Inferior parietal cortex (tissue), 1 donor: ENCODE data around the gene FGF13.

ENCODE experiments used
- DNase-seq: peaks from one replicate; pipeline ENCODE4 v3.0.0-alpha.2; 2016; ENCODE audit errors: extremely low spot score

Gene FGF13

DNA sequence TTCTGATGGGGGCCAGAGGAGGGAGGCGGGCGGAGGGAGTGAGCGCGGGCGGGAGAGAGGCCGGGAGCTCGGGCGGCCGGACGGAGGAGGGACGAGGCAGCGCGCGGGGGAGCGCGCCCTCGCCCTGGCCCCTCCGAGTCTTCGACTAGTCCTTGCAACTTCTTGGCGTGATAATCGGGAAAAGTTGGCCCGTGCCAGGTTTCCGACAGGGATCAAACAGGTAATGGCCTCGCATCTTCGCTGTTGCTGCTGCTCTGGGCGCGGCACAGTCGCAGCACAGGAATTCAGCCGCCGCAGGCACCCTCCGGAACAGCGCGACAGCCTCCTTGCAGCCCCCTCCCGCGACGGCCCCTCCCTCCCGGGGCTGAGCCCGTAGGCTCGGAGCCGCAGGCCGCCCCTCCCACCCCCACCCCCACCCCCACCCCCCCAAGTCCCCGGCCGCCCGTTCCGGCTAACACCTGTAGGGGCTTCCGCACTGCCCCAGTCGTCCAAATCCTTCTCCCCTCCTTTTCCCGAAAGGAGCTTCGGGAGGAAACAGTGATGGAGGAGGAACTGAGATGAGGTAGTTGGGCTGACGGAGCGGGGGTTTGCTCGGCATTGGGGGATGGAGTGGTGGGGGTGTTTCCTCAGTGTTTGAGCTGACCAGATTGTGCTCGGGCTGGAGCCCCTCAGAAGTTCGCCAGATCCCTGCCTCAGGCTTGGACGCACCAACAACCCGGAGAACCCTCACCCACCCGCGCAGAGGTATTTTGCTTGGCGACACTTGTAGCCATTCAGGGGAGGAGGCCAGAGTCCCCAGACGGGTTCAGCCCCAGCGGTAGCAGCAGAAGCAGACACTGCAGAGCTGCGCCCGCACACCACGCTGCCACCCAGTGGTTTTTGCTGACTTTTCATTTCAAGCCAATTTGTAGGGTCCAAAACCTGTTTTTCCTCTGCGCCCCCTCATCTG lies at the start of gene FGF13:
Gene FGF13 (minus strand): TSS at position 319 of the 949 bp plus-strand sequence. CDS start 714 bp downstream, outside the sequence.
- no peak for DNase-seq

DNA sequence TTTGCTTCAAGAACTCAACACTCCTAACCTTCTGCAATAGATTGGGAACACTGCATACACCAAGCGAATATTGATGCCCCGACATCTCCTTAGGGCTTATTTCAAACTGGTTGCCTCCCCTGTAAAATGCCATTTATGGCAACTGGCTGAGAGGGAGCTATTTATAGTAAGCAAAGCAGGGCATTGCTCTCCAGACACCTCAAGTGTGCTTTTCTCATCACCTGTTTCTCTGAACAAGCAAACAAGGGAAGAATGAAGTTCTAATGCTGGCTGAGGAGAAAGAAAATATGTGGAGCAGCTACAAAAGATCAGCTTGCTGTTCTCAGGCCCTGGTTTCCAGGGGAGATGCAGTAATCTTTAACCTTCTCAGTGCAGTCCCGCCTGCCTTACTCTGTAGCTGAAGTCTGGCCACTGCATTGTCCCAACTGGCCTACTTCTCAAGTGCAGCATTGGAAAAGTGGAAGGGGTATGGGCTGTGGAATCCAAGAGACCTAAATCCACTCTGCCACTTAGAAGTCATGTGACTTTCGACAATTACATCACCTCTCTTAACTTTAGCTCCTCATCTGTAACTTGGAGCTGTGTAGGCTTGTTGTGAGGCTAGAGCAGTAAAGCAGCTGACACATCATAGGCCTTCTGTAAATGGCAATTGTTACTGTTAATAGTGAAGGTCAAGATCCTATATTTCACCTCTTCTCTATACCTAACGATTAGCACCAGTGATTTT lies 47.9 kb upstream of the FGF13 start:
- no peak for DNase-seq

DNA sequence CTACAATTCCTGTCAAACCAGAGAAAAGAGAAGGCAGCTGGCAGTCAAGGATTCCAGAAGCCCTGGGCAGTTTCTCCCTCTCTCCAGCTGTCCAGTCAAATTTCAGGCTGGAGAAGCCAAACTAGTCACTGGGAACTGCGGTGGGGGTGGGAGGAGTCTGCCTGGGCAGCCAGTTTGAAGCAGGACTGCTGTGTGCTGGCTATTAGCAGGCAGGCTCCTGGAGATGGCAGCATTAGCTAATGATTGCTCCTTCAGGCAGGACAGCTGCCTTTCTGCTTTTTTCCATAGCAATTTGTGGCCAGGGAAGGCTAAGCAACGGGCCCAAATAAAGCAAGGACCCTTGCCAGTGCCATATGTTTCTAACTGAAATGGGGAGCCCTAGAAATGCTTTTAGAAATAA lies 44.7 kb upstream of the FGF13 start:
- DNase-seq: no peak

DNA sequence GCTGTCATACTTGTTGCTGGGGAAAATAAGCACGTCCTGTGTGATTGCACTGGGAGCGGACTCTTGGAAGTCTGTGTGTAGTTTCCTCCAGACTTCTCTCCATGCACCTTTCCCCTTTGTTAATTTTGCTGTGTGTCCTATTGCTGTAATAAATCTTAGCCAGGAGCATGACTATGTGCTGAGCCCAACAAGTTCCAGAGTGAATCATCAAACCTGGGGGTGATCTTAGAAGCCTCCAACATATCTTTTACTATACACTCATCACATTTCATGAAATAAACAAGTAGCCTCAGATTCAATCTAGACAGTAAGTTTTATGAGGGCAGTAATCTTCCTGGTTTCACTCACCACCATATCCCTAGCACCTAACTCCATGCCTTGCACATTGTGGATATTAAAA lies 43.3 kb upstream of the FGF13 start:
- no peak for DNase-seq

DNA sequence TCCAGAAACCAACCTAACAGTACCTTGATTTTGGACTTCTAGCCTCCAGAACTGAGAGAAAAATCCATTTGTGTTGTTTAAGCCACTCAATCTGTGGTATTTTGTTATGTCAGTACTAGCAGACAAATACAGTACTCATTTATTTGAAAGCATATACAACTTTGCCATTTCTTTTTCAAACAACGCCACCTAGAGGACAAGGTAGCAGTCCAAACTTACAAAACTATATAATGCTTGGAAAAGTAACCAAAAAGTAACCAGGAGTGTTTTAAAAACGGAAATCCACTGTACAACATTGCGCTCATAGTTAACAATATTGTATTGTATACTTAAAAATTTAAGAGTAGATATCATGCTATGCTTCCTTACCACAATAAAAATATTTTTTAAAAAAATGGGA lies 37.0 kb upstream of the FGF13 start:
- peak; percentile 9 for DNase-seq

DNA sequence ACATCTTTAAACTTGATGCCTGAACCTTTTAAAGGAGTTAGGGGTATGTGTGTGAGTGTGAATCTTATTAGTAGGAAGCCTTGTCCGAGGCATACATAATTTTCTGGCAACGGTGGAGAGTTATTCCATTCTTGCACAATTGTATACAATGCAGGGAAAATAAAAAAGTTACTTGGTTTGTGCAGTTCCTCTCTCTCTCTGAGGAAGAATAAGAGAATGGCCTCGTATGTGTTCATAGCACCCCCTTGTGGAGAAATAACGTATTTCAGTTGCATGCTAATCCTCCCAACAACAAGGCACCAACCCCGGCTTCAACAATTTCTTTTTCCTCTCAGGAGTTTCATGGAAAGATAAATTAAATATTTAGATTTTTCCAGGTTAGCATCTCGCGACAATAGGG lies 33.7 kb upstream of the FGF13 start:
- peak; percentile 71 for DNase-seq

DNA sequence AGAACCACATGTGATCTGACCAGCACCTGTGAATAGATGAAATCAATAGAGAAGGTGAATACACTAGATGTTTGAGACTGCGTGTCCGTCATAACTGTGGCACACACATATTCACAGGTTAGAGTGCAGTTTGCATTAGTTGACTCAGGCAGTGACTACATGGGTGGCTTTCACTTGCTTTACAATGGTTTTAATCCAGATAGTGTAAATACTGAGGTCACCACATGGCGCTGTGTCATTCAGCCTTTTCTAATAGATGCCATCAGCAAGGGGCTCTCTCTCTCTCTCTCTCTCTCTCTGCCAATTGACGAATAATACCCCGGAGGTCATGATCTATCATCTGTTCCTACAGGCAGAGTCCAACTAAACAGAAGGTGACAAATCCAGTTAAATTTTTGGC lies 30.7 kb upstream of the FGF13 start:
- no peak for DNase-seq

DNA sequence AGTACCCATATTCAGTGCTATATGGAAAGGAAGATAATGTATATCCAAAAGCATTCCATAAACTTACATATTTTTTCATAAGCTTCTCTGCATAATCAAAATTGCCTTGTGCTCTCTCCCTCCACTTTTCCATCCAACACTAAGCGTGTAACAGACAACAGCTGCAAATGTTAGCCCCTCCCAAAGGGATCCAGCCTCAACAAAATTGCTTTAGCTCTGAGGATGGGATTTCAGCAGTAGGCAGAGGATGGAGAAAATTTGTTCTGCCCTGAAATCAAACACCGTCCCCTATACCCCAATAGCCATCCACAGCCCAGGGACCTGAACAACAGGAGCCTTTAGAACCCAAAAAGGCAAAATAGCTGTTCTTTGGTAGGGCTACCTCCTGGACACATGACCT lies 28.8 kb upstream of the FGF13 start:
- no peak for DNase-seq

DNA sequence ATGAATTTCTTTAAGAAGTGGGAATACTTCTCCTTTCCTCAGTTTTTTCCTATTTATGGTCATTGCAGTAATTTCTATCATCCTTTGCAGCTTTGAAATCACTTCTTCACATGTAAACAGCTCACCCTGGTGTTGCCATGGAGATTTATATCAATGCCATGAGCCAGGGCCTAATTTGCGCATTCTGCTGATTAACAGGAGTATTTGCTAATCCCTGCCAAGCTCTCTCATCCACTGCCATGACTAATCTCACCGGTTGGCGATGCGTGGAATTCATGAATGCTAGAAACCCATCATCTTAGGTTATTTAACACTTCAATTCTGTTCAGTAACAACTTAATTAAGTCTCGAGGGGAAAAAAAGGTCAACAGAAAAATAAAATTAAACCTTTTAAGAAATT lies 11.8 kb upstream of the FGF13 start:
- no peak for DNase-seq

DNA sequence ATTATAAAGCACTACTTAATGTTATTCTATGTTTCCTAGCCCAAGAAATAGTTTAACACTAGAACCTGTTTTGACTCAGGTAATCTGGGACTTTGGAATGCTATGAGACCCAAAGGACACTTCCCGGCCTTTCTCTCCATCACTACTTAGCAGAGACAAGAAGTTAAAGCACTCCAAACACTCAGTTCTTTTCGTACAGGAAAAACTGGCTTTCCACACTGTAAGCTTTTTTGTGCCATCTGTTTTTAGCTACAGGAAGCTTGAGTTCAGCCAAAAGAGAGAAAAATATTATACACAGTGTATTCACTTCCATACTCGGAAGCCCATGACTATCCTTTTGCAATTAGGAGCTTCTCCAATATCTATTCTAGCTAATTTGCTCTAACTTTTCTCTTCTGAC lies 7.9 kb upstream of the FGF13 start:
- no peak for DNase-seq

DNA sequence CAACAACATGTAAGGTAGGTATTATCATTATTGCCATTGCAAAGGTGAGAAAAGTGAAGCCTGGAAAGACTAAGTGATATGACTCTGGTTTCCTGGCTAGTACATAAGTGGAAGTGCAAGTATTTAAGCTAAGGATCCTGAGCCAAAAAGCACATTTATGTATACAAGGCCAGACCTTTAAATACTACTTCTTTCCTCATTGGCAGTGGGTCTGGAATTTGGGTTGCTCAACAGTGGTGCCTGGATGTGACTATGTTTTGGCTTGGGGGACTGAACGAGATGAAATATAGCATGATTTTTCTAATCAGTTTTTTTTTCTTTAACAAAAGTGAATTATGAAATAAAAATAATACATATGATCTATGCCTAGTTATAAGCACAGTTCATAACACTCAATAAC lies 7.4 kb upstream of the FGF13 start:
- DNase-seq: no peak

DNA sequence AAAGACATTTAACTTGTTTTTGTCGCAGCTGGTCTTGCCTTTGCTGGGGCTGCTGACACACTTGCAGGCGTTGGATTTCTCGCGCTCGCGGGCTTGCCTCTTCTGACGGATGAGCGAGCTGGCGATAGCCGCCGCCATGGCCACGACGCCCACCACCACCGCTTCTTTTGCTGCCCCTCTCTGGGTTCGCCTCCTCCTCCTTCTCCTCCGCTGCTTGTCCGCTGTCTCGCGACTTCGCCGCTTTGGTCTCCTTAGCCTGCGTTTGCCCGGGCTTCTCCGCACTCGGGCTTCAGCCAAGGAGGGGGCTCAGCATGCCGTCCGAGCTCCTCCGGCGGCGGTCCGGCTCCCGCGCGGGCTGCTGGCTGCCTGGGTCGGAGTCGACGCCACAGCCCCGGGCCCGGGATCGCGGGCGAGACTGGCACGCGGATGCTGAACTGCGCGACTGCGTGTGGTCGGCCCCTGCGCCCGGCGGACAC lies 613 bp downstream of the FGF13 start:
- DNase-seq: no peak

DNA sequence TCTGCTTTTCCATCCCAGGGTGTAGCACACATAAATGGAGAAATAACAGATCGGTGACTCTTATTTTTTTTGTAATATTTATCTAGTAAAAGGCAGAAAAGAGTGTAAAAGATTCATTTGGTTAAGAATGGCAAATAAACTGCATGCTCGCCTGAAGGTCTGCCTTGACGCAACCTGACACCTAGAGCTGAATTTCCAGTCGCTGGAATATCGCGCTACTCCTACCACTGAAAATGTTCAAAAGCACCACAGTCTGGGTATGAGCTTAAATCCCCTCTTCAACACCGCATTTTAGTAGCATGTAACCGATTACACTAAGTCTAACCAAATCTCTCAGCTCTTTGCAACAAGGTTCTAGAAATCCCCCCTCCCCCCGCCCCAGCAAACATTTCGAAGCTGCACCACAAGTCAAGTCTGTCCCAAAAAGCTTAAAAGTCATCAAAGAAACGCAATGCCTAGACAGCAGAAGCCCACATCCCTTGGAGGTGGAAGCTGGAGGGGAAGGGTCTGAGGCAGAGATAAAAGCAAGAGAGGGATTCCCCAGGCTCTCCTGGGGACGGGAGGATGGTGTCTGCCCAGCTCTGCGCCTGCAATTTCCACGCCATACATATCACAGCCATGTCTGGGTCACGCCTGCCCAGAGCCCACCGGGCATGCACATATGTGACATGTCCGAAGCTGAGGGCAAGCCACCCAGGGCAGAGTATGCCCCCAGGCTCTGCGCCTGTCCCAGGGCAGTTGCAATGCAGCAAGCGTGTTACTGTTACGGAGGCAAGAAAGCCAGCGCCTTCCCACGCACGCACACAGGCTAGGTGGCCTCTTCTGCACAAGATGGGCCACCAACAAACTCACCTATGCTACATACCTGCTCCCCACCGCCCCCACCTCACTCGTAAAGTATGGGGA lies 1.4 kb downstream of the FGF13 start:
- DNase-seq: no peak

DNA sequence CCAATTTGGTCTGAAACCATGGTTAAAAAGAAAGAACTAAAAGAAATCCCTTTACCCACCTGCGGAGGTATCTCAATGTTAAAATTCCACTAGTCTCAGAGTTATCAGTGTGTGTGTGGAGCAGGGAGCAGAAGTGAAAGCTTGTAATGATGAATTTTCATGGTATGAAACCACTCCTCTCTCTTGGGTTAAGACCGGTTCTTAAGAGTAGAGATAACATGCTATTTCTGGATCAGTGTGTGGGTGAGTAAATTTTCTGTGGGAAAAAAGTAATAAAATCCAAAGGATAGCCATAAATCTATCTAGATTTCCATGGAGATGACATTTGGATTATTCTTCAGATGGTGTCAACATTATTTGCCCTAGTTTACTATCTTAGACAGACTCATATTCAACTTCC lies 3.2 kb downstream of the FGF13 start:
- DNase-seq: no peak

DNA sequence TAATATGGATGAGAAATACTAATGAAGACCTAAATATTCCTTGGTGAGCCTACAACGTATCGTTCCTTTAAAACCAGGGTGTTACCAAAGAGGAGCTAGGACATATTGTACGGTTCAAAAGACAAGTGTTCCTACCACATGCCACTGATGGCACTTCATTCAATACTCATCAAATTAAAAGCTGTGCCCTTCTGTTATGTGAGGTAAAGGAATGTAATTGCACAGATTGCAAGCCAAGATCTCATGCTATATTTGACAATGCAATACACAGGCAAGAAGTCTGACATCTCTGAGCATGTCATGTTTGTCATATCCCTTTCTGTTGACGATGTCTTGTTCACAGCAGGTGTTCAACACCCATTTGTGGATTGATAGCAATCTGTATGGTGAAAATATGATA lies 6.9 kb downstream of the FGF13 start:
- DNase-seq: no peak

DNA sequence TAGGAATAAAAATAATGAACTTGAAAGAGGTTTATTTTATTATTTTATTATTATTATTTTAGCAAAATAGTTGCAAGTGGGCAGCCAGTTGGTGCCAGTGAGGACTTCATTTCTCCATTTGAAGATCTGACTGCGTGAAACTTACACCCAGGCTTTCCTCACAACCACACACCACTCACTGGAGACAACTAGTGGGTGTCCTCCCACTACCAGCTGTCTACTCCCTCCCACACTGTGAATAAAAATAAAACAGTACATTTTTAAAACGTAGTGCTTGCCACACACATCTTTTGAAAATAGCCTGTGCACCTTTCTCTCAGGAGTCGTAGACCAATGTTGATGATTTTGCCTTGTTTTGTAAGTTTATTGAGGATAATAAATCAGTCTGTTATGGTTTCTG lies 7.4 kb downstream of the FGF13 start:
- no peak for DNase-seq

DNA sequence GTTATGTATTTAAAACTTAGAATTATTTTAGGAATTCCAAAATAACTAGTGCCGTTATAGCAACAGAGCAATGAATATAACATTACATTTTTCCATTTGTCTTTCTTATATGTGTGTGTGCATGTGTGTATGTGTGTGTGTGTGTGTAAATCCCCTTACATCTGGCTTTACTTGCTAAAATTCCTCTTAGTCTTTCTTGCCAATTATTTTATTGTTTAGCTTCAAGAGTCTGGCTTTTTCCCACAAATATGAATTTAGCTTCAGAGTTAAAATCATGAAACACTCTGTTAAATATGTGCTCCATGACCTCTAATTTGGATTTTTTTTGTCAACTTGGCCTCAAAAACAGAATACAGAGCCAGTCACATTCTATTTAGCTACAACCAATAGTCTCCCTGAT lies 18.9 kb downstream of the FGF13 start:
- DNase-seq: no peak

DNA sequence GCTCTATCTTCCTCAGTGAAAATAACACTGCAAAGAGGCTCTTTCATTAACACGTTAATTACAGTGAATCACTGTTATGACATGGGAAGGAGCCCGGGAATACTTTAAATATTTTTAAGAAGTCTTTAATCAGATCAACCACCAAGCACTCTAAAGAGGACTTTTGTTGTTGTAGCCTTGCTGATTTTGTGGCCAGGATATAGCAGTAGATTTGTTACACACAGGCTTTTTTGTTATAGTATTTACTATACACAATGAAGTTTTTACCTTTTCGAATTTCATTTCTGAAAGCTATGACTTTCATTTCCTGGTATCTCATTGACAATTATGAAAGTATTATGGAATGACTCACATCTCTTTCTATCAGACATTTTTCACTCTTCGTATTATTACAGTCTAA lies 20.3 kb downstream of the FGF13 start:
- DNase-seq: no peak

DNA sequence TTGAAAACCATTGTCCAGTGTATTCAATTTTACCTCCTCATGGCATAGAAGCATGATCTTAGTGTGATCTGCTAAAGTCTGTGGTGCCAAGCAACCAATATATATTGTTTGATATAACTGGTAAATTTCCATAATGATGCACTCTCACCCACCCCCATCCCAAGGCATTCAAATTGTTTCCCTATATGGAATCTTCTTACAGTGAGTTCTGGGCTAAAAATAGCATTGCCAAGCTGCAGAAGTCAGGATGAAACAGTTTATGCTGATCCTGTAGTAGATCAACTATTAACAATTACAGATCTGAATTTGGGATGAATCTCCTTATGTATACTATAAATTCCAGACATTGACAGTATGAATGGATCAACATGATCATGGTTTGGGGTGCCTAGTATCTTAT lies 20.9 kb downstream of the FGF13 start:
- no peak for DNase-seq

DNA sequence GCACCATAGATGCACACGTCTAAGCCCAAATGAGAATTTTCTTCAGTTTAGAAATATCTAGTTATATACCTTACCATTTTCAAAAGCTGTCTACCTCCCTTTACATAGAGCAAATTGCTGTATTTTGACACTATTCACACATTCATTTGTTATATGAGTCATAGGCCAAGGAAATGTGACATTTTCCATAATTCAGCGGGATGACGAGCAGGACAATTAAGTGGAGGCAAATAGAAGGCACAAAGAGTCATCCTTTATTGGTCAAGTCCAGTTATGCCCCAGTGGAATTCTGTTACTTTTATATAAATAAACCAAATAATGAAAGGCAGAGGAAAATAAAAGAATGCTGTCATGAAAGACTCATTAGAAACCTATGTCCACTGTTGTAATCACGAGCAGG lies 27.9 kb downstream of the FGF13 start:
- no peak for DNase-seq

DNA sequence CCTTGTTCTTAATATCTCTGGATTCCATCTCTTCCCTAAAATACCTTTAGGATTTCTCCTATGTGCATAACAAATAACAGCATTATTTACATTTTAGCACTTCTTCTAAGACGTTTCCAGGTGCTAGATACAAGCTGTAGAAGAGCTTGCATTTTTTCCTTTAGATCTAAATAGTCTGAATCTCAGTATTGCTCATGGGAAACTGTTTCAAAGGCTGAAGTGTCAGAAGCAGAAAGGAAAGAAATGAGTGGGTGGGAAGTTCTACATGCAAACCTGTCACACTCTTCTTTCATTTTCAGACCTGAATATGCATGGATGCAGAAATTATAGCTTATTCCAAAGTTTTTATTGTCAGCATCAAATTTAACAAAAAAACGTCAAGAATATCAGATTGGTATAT lies 41.8 kb downstream of the FGF13 start:
- DNase-seq: no peak

DNA sequence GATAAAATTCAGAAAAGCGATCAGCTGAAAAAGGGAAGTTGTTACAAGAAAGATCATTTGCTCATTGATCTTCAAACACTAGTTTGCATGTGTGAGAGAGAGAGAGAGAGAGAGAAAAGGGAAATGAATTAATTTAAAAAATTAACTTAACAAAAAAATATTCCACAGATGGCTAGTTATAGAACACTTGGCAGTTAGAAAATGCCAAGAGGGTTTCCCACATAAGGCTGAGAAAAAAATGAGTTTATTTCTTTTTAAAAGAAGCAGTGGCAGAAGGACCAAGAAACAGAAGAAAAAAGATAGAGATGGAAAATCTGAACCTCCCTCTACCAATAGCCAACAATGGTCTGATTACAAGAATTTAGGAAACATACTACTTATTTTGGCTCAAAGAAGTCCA lies 47.1 kb downstream of the FGF13 start:
- no peak for DNase-seq
